Measurements from ENCODE around the gene PIK3R2. TPM values are rescaled to one million over a fixed set of nuclear protein-coding genes. Genes with fewer than 3 reads are reported as not detected.

Gene PIK3R2
- total RNA-seq, 1 donor from 2014 or later, result 36.4 TPM

- Mint-ChIP-seq H3K36me3 (ENCODE audit: unreplicated experiment) (no peaks in the 10 kb centered on the region), H3K27ac (ENCODE audit: unreplicated experiment) (no peak overlapping the region), H3K4me1 (ENCODE audit: low read depth, unreplicated experiment) (peaks cover 2% of the 10 kb centered on the region), H3K27me3 (ENCODE audit: unreplicated experiment) (peaks cover 10% of the 10 kb centered on the region), H3K4me3 (ENCODE audit: unreplicated experiment) (no peak overlapping the region), H3K9me3 (ENCODE audit: unreplicated experiment) (no peaks in the 10 kb centered on the region)
- no peak for DNase-seq
- no peak for TF ChIP-seq CTCF (IDR thresholded peaks at IDR 0.05; ENCODE audit: partially characterized antibody, unreplicated experiment)
Observed at GRCh38 chr19:18123819-18124218, 29.1 kb upstream of the PIK3R2 start.

GRCh38 chr19:18126097-18126496, 26.9 kb upstream of the PIK3R2 start:
- TF ChIP-seq CTCF (IDR thresholded peaks at IDR 0.05; ENCODE audit: partially characterized antibody, unreplicated experiment), result no peak
- no peak overlapping the region for H3K27ac Mint-ChIP-seq (ENCODE audit: unreplicated experiment)
- no peak for DNase-seq
- H3K4me1 Mint-ChIP-seq (ENCODE audit: low read depth, unreplicated experiment), result no peaks in the 10 kb centered on the region
- H3K9me3 Mint-ChIP-seq (ENCODE audit: unreplicated experiment), result no peaks in the 10 kb centered on the region
- peaks cover 3% of the 10 kb centered on the region for H3K27me3 Mint-ChIP-seq (ENCODE audit: unreplicated experiment)
- no peak overlapping the region for H3K4me3 Mint-ChIP-seq (ENCODE audit: unreplicated experiment)
- H3K36me3 Mint-ChIP-seq (ENCODE audit: unreplicated experiment), result no peaks in the 10 kb centered on the region

- Mint-ChIP-seq H3K27ac (ENCODE audit: unreplicated experiment) (no peak overlapping the region), H3K9me3 (ENCODE audit: unreplicated experiment) (no peaks in the 10 kb centered on the region), H3K27me3 (ENCODE audit: unreplicated experiment) (peaks cover 3% of the 10 kb centered on the region), H3K4me1 (ENCODE audit: low read depth, unreplicated experiment) (no peaks in the 10 kb centered on the region), H3K36me3 (ENCODE audit: unreplicated experiment) (no peaks in the 10 kb centered on the region), H3K4me3 (ENCODE audit: unreplicated experiment) (no peak overlapping the region)
- TF ChIP-seq CTCF (IDR thresholded peaks at IDR 0.05; ENCODE audit: partially characterized antibody, unreplicated experiment), result no peak
- DNase-seq, result no peak
Observed at GRCh38 chr19:18128044-18128443, 24.9 kb upstream of the PIK3R2 start.

GRCh38 chr19:18128805-18129204, 24.2 kb upstream of the PIK3R2 start:
- Mint-ChIP-seq H3K4me3 (ENCODE audit: unreplicated experiment) (no peak overlapping the region), H3K36me3 (ENCODE audit: unreplicated experiment) (no peaks in the 10 kb centered on the region), H3K4me1 (ENCODE audit: low read depth, unreplicated experiment) (no peaks in the 10 kb centered on the region), H3K27ac (ENCODE audit: unreplicated experiment) (no peak overlapping the region), H3K27me3 (ENCODE audit: unreplicated experiment) (peaks cover 2% of the 10 kb centered on the region), H3K9me3 (ENCODE audit: unreplicated experiment) (no peaks in the 10 kb centered on the region)
- DNase-seq, result no peak
- no peak for TF ChIP-seq CTCF (IDR thresholded peaks at IDR 0.05; ENCODE audit: partially characterized antibody, unreplicated experiment)

- H3K27ac Mint-ChIP-seq (ENCODE audit: unreplicated experiment), result no peak overlapping the region
Observed at GRCh38 chr19:18130523-18131242, 22.3 kb upstream of the PIK3R2 start.

More at GRCh38 chr19:18130523-18131242, 22.3 kb upstream of the PIK3R2 start:
- DNase-seq, result no peak
- no peaks in the 10 kb centered on the region for H3K36me3 Mint-ChIP-seq (ENCODE audit: unreplicated experiment)
- peaks cover 1% of the 10 kb centered on the region for H3K9me3 Mint-ChIP-seq (ENCODE audit: unreplicated experiment)
- TF ChIP-seq CTCF (IDR thresholded peaks at IDR 0.05; ENCODE audit: partially characterized antibody, unreplicated experiment), result no peak
- no peak overlapping the region for H3K4me3 Mint-ChIP-seq (ENCODE audit: unreplicated experiment)
- peaks cover 5% of the 10 kb centered on the region for H3K27me3 Mint-ChIP-seq (ENCODE audit: unreplicated experiment)
- no peaks in the 10 kb centered on the region for H3K4me1 Mint-ChIP-seq (ENCODE audit: low read depth, unreplicated experiment)

Measured in glutamatergic neuron (in vitro differentiated cells).